SK-N-SH (cell line): ENCODE results near the gene BLOC1S3. TPM values are rescaled to one million over a fixed set of nuclear protein-coding genes. Genes with fewer than 3 reads are reported as not detected.

Experiments
- CTCF ChIA-PET: fragments of 300-600, 350-600 bp; formaldehyde crosslinking; extraction: SDS; loops from one replicate; lab custom pipeline; 2021; lab: Yijun Ruan, JAX
- POLR2A ChIA-PET: fragments of 350-600 bp; sonication (Branson Sonifier 250); formaldehyde crosslinking; extraction: SDS; loops from one replicate; lab custom pipeline; 2020; ENCODE audit warnings: antibody characterized with exemption, inconsistent platforms; lab: Yijun Ruan, JAX
- DNase-seq: peaks from one replicate; pipeline ENCODE4 v3.0.0; 2012
- H2AFZ ChIP-seq: fragments of 200-600 bp; sonication (generic); 2 replicates; pipeline ENCODE4 v1.8.1; 2016; ENCODE audit warnings: antibody characterized with exemption, mild to moderate bottlenecking, low read depth
- H3F3A ChIP-seq: fragments of 200-600 bp; sonication (generic); replicated peaks from 2 replicates; pipeline ENCODE3; 2016; ENCODE audit warnings: antibody characterized with exemption, mild to moderate bottlenecking; ENCODE audit not compliant: insufficient read depth
- H3K27ac ChIP-seq, 2 experiments: fragments of 200-500 bp in 1 of 2; fragments of 200-600 bp in 1 of 2; sonication (Bioruptor generic) in 1 of 2; sonication (generic), shearing (Covaris generic) in 1 of 2; 2 replicates each; pipeline versions ENCODE4 v1.5.1 to v1.6.1; 2014 to 2016; ENCODE audit warnings: low read depth in 2 of 2, inconsistent platforms in 1 of 2, low read length in 1 of 2, mild to moderate bottlenecking in 1 of 2, mixed read lengths in 1 of 2
- H3K27me3 ChIP-seq: fragments of 200-600 bp; sonication (generic), shearing (Covaris generic); 2 replicates; pipeline ENCODE4 v1.6.1; 2016; ENCODE audit warnings: mixed run types; ENCODE audit not compliant: insufficient read depth
- H3K36me3 ChIP-seq, 2 experiments: fragments of 200-500 bp in 1 of 2; fragments of 200-600 bp in 1 of 2; sonication (Bioruptor generic) in 1 of 2; sonication (generic) in 1 of 2; replicated peaks in 1 of 2; 2 replicates each; pipeline versions ENCODE3 to v1.5.1; 2014 to 2016; ENCODE audit warnings: low read length in 1 of 2, mild to moderate bottlenecking in 1 of 2; ENCODE audit not compliant: insufficient read depth in 2 of 2, control insufficient read depth in 1 of 2
- H3K4me1 ChIP-seq, 2 experiments: fragments of 200-500 bp in 1 of 2; fragments of 200-600 bp in 1 of 2; sonication (Bioruptor generic) in 1 of 2; sonication (generic), shearing (Covaris generic) in 1 of 2; 2 replicates each; pipeline versions ENCODE4 v1.5.1 to v1.6.1; 2014 to 2016; ENCODE audit warnings: low read depth in 1 of 2, low read length in 1 of 2, mixed run types in 1 of 2; ENCODE audit not compliant: insufficient read depth in 2 of 2, control insufficient read depth in 1 of 2
- H3K4me2 ChIP-seq: fragments of 200-600 bp; sonication (generic), shearing (Covaris generic); 2 replicates; pipeline ENCODE4 v1.6.1; 2017; ENCODE audit warnings: mixed run types
- H3K4me3 ChIP-seq, 2 experiments: fragments of 200-500 bp in 1 of 2; fragments of 200-600 bp in 1 of 2; sonication (Bioruptor generic) in 1 of 2; sonication (generic), shearing (Covaris generic) in 1 of 2; 2 replicates each; pipeline versions ENCODE4 v1.5.1 to v1.8.1; 2014 to 2016; ENCODE audit warnings: low read depth in 2 of 2, inconsistent platforms in 1 of 2, low read length in 1 of 2, mild to moderate bottlenecking in 1 of 2, mixed read lengths in 1 of 2, moderate library complexity in 1 of 2
- H3K79me2 ChIP-seq: fragments of 200-600 bp; sonication (generic); 2 replicates; pipeline ENCODE4 v1.8.1; 2017; ENCODE audit warnings: mild to moderate bottlenecking; ENCODE audit not compliant: insufficient read depth
- H3K9ac ChIP-seq: fragments of 200-600 bp; sonication (generic); 2 replicates; pipeline ENCODE4 v1.6.1; 2017; ENCODE audit warnings: mixed run types
- H3K9me2 ChIP-seq: fragments of 200-600 bp; sonication (generic); 2 replicates; pipeline ENCODE4 v1.6.1; 2017; ENCODE audit warnings: mixed run types
- H3K9me3 ChIP-seq: fragments of 200-600 bp; sonication (generic); 2 replicates; pipeline ENCODE4 v1.6.1; 2017; ENCODE audit warnings: mixed run types, mild to moderate bottlenecking, moderate library complexity
- H4K20me1 ChIP-seq: fragments of 200-600 bp; sonication (generic); 2 replicates; pipeline ENCODE4 v1.6.1; 2017; ENCODE audit warnings: mild to moderate bottlenecking, mixed run types; ENCODE audit not compliant: insufficient read depth
- CHD2 ChIP-seq: fragments of 150-350 bp; IDR thresholded peaks from 2 replicates; pipeline ENCODE4 v1.6.1; 2018; ENCODE audit warnings: low read length; ENCODE audit not compliant: partially characterized antibody
- EP300 ChIP-seq, 2 experiments: IDR thresholded peaks; 2 replicates each; pipeline versions ENCODE4 v1.4.0 to v1.6.1; 2012; ENCODE audit warnings: borderline replicate concordance in 1 of 2, low read depth in 1 of 2, low read length in 1 of 2
- FOSL2 ChIP-seq: IDR thresholded peaks from 2 replicates; pipeline ENCODE4 v1.4.0; 2012; ENCODE audit warnings: low read depth, mild to moderate bottlenecking, moderate library complexity, borderline replicate concordance
- GATA2 ChIP-seq: sonication (generic); formaldehyde crosslinking; IDR thresholded peaks from 2 replicates; pipeline ENCODE4 v1.5.0; 2020; ENCODE audit warnings: mild to moderate bottlenecking, missing genetic modification reagents
- IRF3 ChIP-seq: fragments of 150-350 bp; IDR thresholded peaks from 2 replicates; pipeline ENCODE4 v1.6.1; 2016; ENCODE audit warnings: mild to moderate bottlenecking, low read depth, low read length
- MEF2A ChIP-seq: IDR thresholded peaks from 2 replicates; pipeline ENCODE4 v1.4.0; 2012; ENCODE audit warnings: low read depth, borderline replicate concordance
- MXI1 ChIP-seq: IDR thresholded peaks from 2 replicates; pipeline ENCODE4 v1.6.1; 2012; ENCODE audit warnings: mild to moderate bottlenecking, low read depth, low read length, improper control_type of control experiment
- NFIC ChIP-seq: IDR thresholded peaks from 2 replicates; pipeline ENCODE4 v1.4.0; 2012; ENCODE audit warnings: borderline replicate concordance
- NRF1 ChIP-seq: IDR thresholded peaks from 2 replicates; pipeline ENCODE4 v1.6.1; 2012; ENCODE audit warnings: low read depth, mild to moderate bottlenecking, low read length
- RAD21 ChIP-seq: IDR thresholded peaks from 2 replicates; pipeline ENCODE4 v1.6.1; 2012; ENCODE audit warnings: mild to moderate bottlenecking, low read length
- RCOR1 ChIP-seq: fragments of 150-350 bp; IDR thresholded peaks from 2 replicates; pipeline ENCODE4 v1.6.1; 2017; ENCODE audit warnings: antibody characterized with exemption, low read length
- RXRA ChIP-seq: IDR thresholded peaks from 2 replicates; pipeline ENCODE4 v1.4.0; 2012; ENCODE audit warnings: low read depth, mild to moderate bottlenecking, borderline replicate concordance
- SIN3A ChIP-seq: IDR thresholded peaks from 2 replicates; pipeline ENCODE4 v1.6.1; 2012; ENCODE audit warnings: low read depth, mild to moderate bottlenecking, low read length, moderate library complexity, borderline replicate concordance
- TAF1 ChIP-seq: IDR thresholded peaks from 2 replicates; pipeline ENCODE4 v1.6.1; 2012; ENCODE audit warnings: low read depth, mild to moderate bottlenecking, low read length, moderate library complexity, borderline replicate concordance
- TCF12 ChIP-seq: IDR thresholded peaks from 2 replicates; pipeline ENCODE4 v1.4.0; 2012
- USF1 ChIP-seq: IDR thresholded peaks from 2 replicates; pipeline ENCODE4 v1.4.0; 2012; ENCODE audit warnings: low read depth, borderline replicate concordance
- YY1 ChIP-seq: IDR thresholded peaks from 2 replicates; pipeline ENCODE4 v1.4.0; 2012; ENCODE audit warnings: low read depth, mild to moderate bottlenecking
- WGBS: methylation state at CpG from one replicate; pipeline ENCODE4 v1.1.6; 2017; ENCODE audit warnings: low lambda C conversion rate; 5-methylcytosine and 5-hydroxymethylcytosine counted together
- polyA plus RNA-seq, 3 experiments: library from polyadenylated mRNA; depleted of rRNA; stranded (reverse); fragments of >200 nt; gene quantifications; 2 replicates each; pipeline ENCODE4 v1.2.3, GENCODE V29; 2012
- TF ChIP-seq, protein P1 (sequence below): fragments of 150-350 bp; IDR thresholded peaks from 2 replicates; pipeline ENCODE4 v1.6.1; 2017; ENCODE audit warnings: antibody characterized with exemption, low read length, low read depth, borderline replicate concordance
- TF ChIP-seq, protein P2 (sequence below): IDR thresholded peaks from 2 replicates; pipeline ENCODE4 v1.4.0; 2012; ENCODE audit warnings: low read depth, borderline replicate concordance
- TF ChIP-seq, protein P3 (sequence below): IDR thresholded peaks from 2 replicates; pipeline ENCODE4 v1.4.0; 2012; ENCODE audit warnings: low read depth

BLOC1S3 gene
- polyA plus RNA-seq, 1 of the 3 experiments (the other 2 are of a cell fraction), result 3.0 TPM

DNA sequence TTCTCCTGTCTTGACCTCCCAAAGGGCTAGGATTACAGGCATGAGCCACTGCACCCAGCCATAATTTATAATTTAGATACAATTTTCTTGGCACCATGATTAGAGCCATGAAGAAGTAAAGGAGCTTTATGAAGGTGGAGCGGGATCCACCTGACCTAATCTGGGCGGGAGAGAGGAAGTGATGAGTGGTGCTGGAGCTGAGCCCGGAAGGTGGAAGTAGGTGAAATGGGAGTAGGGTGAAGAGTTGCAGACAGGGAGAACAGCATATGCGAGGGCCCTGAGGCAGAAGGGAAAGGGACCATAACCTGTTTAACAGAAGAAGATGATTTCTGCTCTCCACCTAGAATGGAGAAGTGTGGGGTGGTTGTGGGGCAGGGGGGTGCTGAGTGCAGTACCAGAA lies 4.2 kb downstream of the BLOC1S3 start:
- CTCF ChIA-PET, result interaction anchor here (0.8 to 1.4 kb wide), 3 partner anchors 17 to 173 kb away, joined by 3 to 6 read pairs (median 3); no protein-coding TSS in a partner anchor
- 91% methylated on average over 4 of the region's 4 CpGs for WGBS

GRCh38 chr19:45184115-45184514 lies 5.5 kb downstream of the BLOC1S3 start:
- POLR2A ChIA-PET, result no interaction called here
- 92% methylated on average over 5 of the region's 5 CpGs for WGBS
- H3K4me1 ChIP-seq, result peaks cover 0 to 8% of the 10 kb centered on the region in 2 experiments; a peak in 1 of 4 replicates

More for the DNA sequence above, 4.2 kb downstream of the BLOC1S3 start:
- POLR2A ChIA-PET, result no interaction called here
- no peaks in the 10 kb centered on the region for H3K9me3 ChIP-seq
- H3K36me3 ChIP-seq, result peaks cover 0 to 5% of the 10 kb centered on the region in 2 experiments
- no peak overlapping the region for H3K4me2 ChIP-seq
- no peak overlapping the region for H3K27ac ChIP-seq
- no peaks in the 10 kb centered on the region for H3K27me3 ChIP-seq
- TF ChIP-seq GATA2 (CRISPR knock-in tag), result no peak
- H3K9ac ChIP-seq, result no peak overlapping the region
- H3K79me2 ChIP-seq, result peaks cover 20% of the 10 kb centered on the region
- no peak for DNase-seq
- peaks cover 0 to 8% of the 10 kb centered on the region in 2 experiments; a peak in 1 of 4 replicates for H3K4me1 ChIP-seq
- H3K9me2 ChIP-seq, result no peaks in the 10 kb centered on the region
- peaks cover 5% of the 10 kb centered on the region for H3F3A ChIP-seq
- H4K20me1 ChIP-seq, result no peaks in the 10 kb centered on the region
- H2AFZ ChIP-seq, result no peak overlapping the region
- H3K4me3 ChIP-seq, result no peak overlapping the region

More at GRCh38 chr19:45184115-45184514, 5.5 kb downstream of the BLOC1S3 start:
- DNase-seq, result no peak
- Histone ChIP-seq H3F3A (no peaks in the 10 kb centered on the region), H3K4me3 (no peak overlapping the region), H3K36me3 (peaks cover 0 to 5% of the 10 kb centered on the region in 2 experiments), H3K79me2 (peaks cover 20% of the 10 kb centered on the region), H3K9ac (no peak overlapping the region), H2AFZ (no peak overlapping the region), H3K27me3 (no peaks in the 10 kb centered on the region), H3K27ac (no peak overlapping the region), H4K20me1 (no peaks in the 10 kb centered on the region), H3K4me2 (no peak overlapping the region), H3K9me3 (no peaks in the 10 kb centered on the region), H3K9me2 (no peaks in the 10 kb centered on the region)
- CTCF ChIA-PET, result no interaction called here
- TF ChIP-seq RXRA (no peak), GATA2 (CRISPR knock-in tag) (no peak), NRF1 (no peak), MXI1 (no peak), TCF12 (no peak), RAD21 (no peak), TAF1 (no peak), IRF3 (no peak), SIN3A (no peak), YY1 (no peak), USF1 (no peak), MEF2A (no peak), CHD2 (no peak), EP300 (IDR thresholded peaks at IDR 0.05; ENCODE audit: borderline replicate concordance in 1 of 2, low read depth in 1 of 2, low read length in 1 of 2) (no peak), NFIC (no peak), RCOR1 (no peak), FOSL2 (no peak)
- TF ChIP-seq, protein P1, sequence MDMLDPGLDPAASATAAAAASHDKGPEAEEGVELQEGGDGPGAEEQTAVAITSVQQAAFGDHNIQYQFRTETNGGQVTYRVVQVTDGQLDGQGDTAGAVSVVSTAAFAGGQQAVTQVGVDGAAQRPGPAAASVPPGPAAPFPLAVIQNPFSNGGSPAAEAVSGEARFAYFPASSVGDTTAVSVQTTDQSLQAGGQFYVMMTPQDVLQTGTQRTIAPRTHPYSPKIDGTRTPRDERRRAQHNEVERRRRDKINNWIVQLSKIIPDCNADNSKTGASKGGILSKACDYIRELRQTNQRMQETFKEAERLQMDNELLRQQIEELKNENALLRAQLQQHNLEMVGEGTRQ, result no peak
- TF ChIP-seq, protein P2, sequence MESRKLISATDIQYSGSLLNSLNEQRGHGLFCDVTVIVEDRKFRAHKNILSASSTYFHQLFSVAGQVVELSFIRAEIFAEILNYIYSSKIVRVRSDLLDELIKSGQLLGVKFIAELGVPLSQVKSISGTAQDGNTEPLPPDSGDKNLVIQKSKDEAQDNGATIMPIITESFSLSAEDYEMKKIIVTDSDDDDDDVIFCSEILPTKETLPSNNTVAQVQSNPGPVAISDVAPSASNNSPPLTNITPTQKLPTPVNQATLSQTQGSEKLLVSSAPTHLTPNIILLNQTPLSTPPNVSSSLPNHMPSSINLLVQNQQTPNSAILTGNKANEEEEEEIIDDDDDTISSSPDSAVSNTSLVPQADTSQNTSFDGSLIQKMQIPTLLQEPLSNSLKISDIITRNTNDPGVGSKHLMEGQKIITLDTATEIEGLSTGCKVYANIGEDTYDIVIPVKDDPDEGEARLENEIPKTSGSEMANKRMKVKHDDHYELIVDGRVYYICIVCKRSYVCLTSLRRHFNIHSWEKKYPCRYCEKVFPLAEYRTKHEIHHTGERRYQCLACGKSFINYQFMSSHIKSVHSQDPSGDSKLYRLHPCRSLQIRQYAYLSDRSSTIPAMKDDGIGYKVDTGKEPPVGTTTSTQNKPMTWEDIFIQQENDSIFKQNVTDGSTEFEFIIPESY, result no peak
- TF ChIP-seq, protein P3, sequence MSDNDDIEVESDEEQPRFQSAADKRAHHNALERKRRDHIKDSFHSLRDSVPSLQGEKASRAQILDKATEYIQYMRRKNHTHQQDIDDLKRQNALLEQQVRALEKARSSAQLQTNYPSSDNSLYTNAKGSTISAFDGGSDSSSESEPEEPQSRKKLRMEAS, result no peak
